Type B pancreatic cell (in vitro differentiated cells): ENCODE data around the gene AK8. TPM values are rescaled to one million over a fixed set of nuclear protein-coding genes. Genes with fewer than 3 reads are reported as not detected.

Source experiments
- DNase-seq: peaks from one replicate; pipeline ENCODE4 v3.0.0; 2021; ENCODE audit warnings: mixed read lengths; ENCODE audit not compliant: unreplicated experiment; ENCODE audit errors: extremely low spot score
- H3K27ac Mint-ChIP-seq: 2 replicates; pipeline ENCODE4 v1.8.0; 2021; ENCODE audit warnings: mild to moderate bottlenecking, mixed read lengths
- H3K27me3 Mint-ChIP-seq: 2 replicates; pipeline ENCODE4 v1.8.0; 2021; ENCODE audit warnings: mixed read lengths
- H3K36me3 Mint-ChIP-seq: 2 replicates; pipeline ENCODE4 v1.8.0; 2021; ENCODE audit warnings: mixed read lengths
- H3K4me1 Mint-ChIP-seq: one replicate; pipeline ENCODE4 v1.8.0; 2021; ENCODE audit warnings: mixed read lengths; ENCODE audit not compliant: unreplicated experiment
- H3K4me3 Mint-ChIP-seq: 2 replicates; pipeline ENCODE4 v1.8.0; 2021; ENCODE audit warnings: mild to moderate bottlenecking, mixed read lengths
- H3K9me3 Mint-ChIP-seq: 2 replicates; pipeline ENCODE4 v1.8.0; 2021; ENCODE audit warnings: mixed read lengths
- total RNA-seq: library from RNA; stranded (reverse); gene quantifications from 2 replicates; pipeline ENCODE4 v1.2.1, GENCODE V29; 2021; ENCODE audit warnings: low replicate concordance
- TF ChIP-seq, protein P1 (sequence below): fragments of 200-600 bp; sonication (generic); conservative IDR thresholded peaks from 2 replicates; pipeline ENCODE4 v1.5.0; 2021; ENCODE audit warnings: antibody characterized with exemption, mild to moderate bottlenecking

Gene AK8
- total RNA-seq, 1 donor from 2014 or later = 5.5 TPM

- no peak overlapping the region for H3K27ac Mint-ChIP-seq
- H3K4me3 Mint-ChIP-seq = no peak overlapping the region
- TF ChIP-seq, protein P1, sequence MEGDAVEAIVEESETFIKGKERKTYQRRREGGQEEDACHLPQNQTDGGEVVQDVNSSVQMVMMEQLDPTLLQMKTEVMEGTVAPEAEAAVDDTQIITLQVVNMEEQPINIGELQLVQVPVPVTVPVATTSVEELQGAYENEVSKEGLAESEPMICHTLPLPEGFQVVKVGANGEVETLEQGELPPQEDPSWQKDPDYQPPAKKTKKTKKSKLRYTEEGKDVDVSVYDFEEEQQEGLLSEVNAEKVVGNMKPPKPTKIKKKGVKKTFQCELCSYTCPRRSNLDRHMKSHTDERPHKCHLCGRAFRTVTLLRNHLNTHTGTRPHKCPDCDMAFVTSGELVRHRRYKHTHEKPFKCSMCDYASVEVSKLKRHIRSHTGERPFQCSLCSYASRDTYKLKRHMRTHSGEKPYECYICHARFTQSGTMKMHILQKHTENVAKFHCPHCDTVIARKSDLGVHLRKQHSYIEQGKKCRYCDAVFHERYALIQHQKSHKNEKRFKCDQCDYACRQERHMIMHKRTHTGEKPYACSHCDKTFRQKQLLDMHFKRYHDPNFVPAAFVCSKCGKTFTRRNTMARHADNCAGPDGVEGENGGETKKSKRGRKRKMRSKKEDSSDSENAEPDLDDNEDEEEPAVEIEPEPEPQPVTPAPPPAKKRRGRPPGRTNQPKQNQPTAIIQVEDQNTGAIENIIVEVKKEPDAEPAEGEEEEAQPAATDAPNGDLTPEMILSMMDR = no peak
- DNase-seq = no peak
- H3K27me3 Mint-ChIP-seq = peaks cover 4% of the 10 kb centered on the region
- H3K4me1 Mint-ChIP-seq = peaks cover 4% of the 10 kb centered on the region
- H3K36me3 Mint-ChIP-seq = no peaks in the 10 kb centered on the region
- no peaks in the 10 kb centered on the region for H3K9me3 Mint-ChIP-seq
Measured at GRCh38 chr9:132732326-132733259, 145.5 kb downstream of the AK8 start.

DNA sequence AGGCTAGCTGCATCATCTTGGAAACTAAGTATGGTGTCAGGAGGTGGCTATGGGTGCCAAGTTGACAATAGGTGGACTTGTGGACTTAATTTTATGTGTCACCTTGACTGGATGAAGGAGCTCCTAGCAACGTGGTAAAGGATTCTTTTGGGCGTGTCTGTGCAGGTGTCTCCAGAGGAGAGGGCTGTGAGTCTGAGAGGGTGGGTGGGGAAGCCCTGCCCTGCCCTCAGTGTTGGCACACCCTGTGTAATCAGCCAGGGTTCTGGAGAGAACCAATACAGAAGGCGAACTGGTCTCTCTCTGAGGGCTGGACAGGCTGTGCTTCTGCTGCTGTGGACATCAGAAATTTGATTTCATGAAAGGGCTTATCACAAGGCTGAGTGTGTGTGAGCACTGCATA, 146.9 kb downstream of the AK8 start:
- H3K27ac Mint-ChIP-seq = peak overlapping the region; percentile 79
- no peak for DNase-seq
- H3K27me3 Mint-ChIP-seq = peaks cover 5% of the 10 kb centered on the region
- no peaks in the 10 kb centered on the region for H3K9me3 Mint-ChIP-seq
- TF ChIP-seq, protein P1 = no peak
- no peak overlapping the region for H3K4me3 Mint-ChIP-seq
- H3K36me3 Mint-ChIP-seq = no peaks in the 10 kb centered on the region
- peaks cover 4% of the 10 kb centered on the region for H3K4me1 Mint-ChIP-seq

DNA sequence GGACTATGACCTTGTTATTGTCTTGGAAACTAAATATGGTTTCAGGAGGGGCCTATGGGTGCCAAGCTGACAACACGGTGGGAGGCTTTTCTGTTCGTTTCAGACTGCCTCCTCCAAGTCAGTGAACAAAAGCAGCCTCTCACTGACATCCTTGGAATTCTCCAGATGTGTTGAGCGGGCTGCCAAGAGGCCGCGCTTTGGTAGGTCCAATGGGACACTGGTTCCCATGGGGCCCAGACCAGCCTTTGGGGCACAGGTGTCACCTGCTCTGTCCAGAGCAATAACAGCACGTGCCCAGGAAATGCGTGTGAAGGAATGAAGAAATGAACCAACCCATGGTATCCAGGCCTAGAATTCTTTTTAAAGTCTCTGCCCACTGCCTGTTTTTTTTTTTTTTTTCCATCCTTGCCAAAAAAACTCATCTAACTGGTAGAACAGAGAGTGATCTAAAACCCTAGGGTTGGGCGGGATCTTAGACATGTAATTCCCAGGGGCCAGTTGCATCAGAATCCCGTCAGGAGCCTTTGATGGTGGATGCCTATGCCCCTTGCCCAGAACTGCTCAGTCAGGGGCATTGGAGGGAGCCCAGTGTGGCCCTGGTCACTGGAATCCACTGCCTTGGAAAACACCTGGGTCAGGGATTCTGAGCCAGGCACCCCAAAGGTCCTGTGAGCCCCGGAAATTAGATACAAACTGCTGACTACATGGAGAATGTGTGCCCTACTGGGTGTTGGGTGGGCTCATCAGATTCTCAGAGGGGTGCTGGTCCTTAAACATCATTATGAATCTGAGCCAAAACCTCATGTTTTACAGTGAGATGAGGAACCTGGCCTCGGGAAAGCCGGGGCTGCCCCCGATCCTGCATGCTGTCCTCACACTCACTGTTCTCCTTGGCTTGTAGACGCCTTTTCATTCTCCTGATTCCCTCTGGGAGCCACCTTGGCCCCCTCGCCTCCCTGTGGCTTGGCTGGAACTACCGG, 147.7 kb downstream of the AK8 start:
- H3K9me3 Mint-ChIP-seq = no peaks in the 10 kb centered on the region
- H3K27ac Mint-ChIP-seq = peak overlapping the region; percentile 79
- no peaks in the 10 kb centered on the region for H3K36me3 Mint-ChIP-seq
- H3K4me1 Mint-ChIP-seq = peaks cover 4% of the 10 kb centered on the region
- no peak overlapping the region for H3K4me3 Mint-ChIP-seq
- DNase-seq = no peak
- H3K27me3 Mint-ChIP-seq = peaks cover 5% of the 10 kb centered on the region
- TF ChIP-seq, protein P1 = no peak

GRCh38 chr9:132729235-132729890, 148.7 kb downstream of the AK8 start:
- no peak for DNase-seq
- TF ChIP-seq, protein P1 = no peak
- H3K27me3 Mint-ChIP-seq = peaks cover 5% of the 10 kb centered on the region
- no peaks in the 10 kb centered on the region for H3K9me3 Mint-ChIP-seq
- peaks cover 4% of the 10 kb centered on the region for H3K4me1 Mint-ChIP-seq
- H3K36me3 Mint-ChIP-seq = no peaks in the 10 kb centered on the region
- no peak overlapping the region for H3K4me3 Mint-ChIP-seq
- H3K27ac Mint-ChIP-seq = peak overlapping the region; percentile 39

DNA sequence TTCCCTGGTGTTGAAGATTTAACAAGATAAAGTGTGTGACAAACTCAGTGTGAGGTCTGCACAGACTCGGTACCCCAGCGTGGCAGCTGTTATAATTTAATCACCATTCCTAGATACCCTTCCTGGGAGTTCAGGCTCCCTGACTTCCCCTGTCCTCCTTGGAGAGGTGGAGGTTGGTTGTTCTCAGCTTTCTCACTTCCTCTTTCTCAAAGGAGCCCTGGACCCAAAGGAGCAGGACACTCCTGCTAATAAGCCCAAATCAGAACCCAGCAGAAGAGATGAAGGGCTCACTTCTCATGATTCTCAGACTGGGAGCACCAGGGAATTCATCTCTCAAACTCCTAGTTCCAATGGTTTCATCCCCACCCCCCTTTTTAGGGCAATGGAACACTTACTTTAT, 149.6 kb downstream of the AK8 start:
- no peaks in the 10 kb centered on the region for H3K9me3 Mint-ChIP-seq
- no peak overlapping the region for H3K27ac Mint-ChIP-seq
- H3K27me3 Mint-ChIP-seq = peaks cover 5% of the 10 kb centered on the region
- peaks cover 4% of the 10 kb centered on the region for H3K4me1 Mint-ChIP-seq
- no peak overlapping the region for H3K4me3 Mint-ChIP-seq
- no peaks in the 10 kb centered on the region for H3K36me3 Mint-ChIP-seq
- DNase-seq = no peak
- TF ChIP-seq, protein P1 = no peak
